GM12878 (cell line): Measurements from ENCODE around the gene PANX2.

Experiments
- CBFB ChIP-seq: IDR thresholded peaks from 2 replicates; pipeline ENCODE4 v1.6.1; 2016; ENCODE audit warnings: antibody characterized with exemption, low read depth
- CREM ChIP-seq: IDR thresholded peaks from 2 replicates; pipeline ENCODE4 v1.6.1; 2014; ENCODE audit warnings: antibody characterized with exemption, low read depth
- CTCF ChIP-seq, 3 experiments: IDR thresholded peaks in 2 of 3; conservative IDR thresholded peaks in 1 of 3; 2 replicates each; pipeline ENCODE4 v1.5.1; 2011; ENCODE audit warnings: low read depth in 3 of 3, low read length in 3 of 3, mild to moderate bottlenecking in 3 of 3, control low read depth in 2 of 3, moderate library complexity in 2 of 3, inconsistent platforms in 1 of 3, mixed read lengths in 1 of 3; ENCODE audit not compliant: control insufficient read depth in 2 of 3, insufficient read depth in 1 of 3; ENCODE audit errors: extremely low read depth in 1 of 3
- EP300 ChIP-seq, 2 experiments: fragments of 150-350 bp in 1 of 2; IDR thresholded peaks; 2 replicates each; pipeline ENCODE4 v1.6.1; 2011 to 2012; ENCODE audit warnings: low read depth in 2 of 2, low read length in 2 of 2, borderline replicate concordance in 1 of 2, improper control_type of control experiment in 1 of 2, inconsistent platforms in 1 of 2; ENCODE audit not compliant: control insufficient read depth in 1 of 2
- KDM1A ChIP-seq: fragments of 200-600 bp; sonication (generic); IDR thresholded peaks from 2 replicates; pipeline ENCODE4 v1.6.1; 2016; ENCODE audit warnings: borderline replicate concordance
- PKNOX1 ChIP-seq: fragments of 450-650 bp; IDR thresholded peaks from 2 replicates; pipeline ENCODE4 v1.6.1; 2016; ENCODE audit warnings: mild to moderate bottlenecking
- POLR2AphosphoS5 ChIP-seq: IDR thresholded peaks from 2 replicates; pipeline ENCODE4 v1.6.1; 2011; ENCODE audit warnings: mild to moderate bottlenecking, low read length, inconsistent platforms
- SMC3 ChIP-seq: IDR thresholded peaks from 2 replicates; pipeline ENCODE4 v1.6.1; 2011; ENCODE audit warnings: low read length, improper control_type of control experiment, borderline replicate concordance

GRCh38 chr22:50123119-50123518 is 47.4 kb upstream of the PANX2 start:
- TF ChIP-seq CTCF (IDR thresholded peaks at IDR 0.05 in 2 of 3, conservative IDR thresholded peaks at IDR 0.05 in 1 of 3; ENCODE audit: control insufficient read depth in 2 of 3, extremely low read depth in 1 of 3, insufficient read depth in 1 of 3, low read depth in 3 of 3, low read length in 3 of 3) = no peak
- no peak for TF ChIP-seq PKNOX1
- TF ChIP-seq SMC3 = no peak
- no peak for TF ChIP-seq KDM1A
- TF ChIP-seq EP300 (IDR thresholded peaks at IDR 0.05; ENCODE audit: borderline replicate concordance in 1 of 2, control insufficient read depth in 1 of 2, low read depth in 2 of 2, low read length in 2 of 2) = no peak
- TF ChIP-seq CBFB = no peak
- no peak for TF ChIP-seq CREM
- no peak for TF ChIP-seq POLR2AphosphoS5
